ENCODE measurements around the gene RXFP2. TPM values are rescaled to one million over a fixed set of nuclear protein-coding genes. Genes with fewer than 3 reads are reported as not detected.

RXFP2 gene
- total and polyA plus RNA-seq, 10 of the 15 experiments (the other 5 are each of a cell fraction or from before 2014, with no cell fraction given) = 0.01 to 0.05 TPM; not detected in 8

DNA sequence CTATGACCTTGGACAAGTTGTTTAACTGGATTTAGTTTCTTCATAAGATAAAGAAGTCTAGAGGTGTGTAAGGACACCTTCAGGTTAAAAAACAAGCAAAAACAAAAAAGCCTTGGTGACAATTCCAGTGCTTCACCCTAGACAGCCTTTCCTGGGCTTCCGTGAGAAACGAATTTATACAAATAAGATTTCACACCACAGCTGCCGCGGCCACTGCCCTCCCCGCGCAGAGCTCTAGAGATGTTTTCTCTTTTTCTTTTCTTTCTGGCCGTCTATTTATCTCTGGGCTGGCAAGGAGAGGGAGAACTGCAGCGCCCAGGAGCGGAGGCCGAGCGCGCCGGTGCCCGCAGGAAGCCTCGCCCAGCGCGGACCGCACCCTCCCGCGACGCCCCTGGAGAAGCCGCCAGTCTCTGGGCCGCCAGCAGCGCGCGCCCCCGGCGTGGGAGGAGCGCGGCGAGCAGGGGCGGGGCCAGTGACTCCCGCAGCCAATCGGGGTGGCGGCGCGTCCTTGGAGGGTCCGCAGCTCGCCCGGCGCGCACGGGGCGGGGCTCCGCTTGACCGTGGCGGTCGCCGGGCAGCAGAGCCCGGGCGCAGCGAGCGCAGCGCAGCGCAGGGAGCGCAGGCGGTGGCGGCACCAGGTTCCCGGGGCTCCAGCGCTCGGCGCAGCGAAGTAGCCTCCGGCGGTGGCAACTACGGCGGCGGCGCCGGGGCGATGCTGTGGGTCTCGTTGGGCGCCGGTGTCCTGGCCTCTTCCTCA is 107.0 kb downstream of the RXFP2 start (continued):
- TF ChIP-seq, protein P1, sequence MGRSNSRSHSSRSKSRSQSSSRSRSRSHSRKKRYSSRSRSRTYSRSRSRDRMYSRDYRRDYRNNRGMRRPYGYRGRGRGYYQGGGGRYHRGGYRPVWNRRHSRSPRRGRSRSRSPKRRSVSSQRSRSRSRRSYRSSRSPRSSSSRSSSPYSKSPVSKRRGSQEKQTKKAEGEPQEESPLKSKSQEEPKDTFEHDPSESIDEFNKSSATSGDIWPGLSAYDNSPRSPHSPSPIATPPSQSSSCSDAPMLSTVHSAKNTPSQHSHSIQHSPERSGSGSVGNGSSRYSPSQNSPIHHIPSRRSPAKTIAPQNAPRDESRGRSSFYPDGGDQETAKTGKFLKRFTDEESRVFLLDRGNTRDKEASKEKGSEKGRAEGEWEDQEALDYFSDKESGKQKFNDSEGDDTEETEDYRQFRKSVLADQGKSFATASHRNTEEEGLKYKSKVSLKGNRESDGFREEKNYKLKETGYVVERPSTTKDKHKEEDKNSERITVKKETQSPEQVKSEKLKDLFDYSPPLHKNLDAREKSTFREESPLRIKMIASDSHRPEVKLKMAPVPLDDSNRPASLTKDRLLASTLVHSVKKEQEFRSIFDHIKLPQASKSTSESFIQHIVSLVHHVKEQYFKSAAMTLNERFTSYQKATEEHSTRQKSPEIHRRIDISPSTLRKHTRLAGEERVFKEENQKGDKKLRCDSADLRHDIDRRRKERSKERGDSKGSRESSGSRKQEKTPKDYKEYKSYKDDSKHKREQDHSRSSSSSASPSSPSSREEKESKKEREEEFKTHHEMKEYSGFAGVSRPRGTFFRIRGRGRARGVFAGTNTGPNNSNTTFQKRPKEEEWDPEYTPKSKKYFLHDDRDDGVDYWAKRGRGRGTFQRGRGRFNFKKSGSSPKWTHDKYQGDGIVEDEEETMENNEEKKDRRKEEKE (IDR thresholded peaks at IDR 0.05) = no peak
- TF ChIP-seq BCL11A (IDR thresholded peaks at IDR 0.05; ENCODE audit: low read depth, low read length) = no peak
- TF ChIP-seq TBL1XR1 (IDR thresholded peaks at IDR 0.05; ENCODE audit: low read depth, low read length) = no peak
- TF ChIP-seq, protein P2, sequence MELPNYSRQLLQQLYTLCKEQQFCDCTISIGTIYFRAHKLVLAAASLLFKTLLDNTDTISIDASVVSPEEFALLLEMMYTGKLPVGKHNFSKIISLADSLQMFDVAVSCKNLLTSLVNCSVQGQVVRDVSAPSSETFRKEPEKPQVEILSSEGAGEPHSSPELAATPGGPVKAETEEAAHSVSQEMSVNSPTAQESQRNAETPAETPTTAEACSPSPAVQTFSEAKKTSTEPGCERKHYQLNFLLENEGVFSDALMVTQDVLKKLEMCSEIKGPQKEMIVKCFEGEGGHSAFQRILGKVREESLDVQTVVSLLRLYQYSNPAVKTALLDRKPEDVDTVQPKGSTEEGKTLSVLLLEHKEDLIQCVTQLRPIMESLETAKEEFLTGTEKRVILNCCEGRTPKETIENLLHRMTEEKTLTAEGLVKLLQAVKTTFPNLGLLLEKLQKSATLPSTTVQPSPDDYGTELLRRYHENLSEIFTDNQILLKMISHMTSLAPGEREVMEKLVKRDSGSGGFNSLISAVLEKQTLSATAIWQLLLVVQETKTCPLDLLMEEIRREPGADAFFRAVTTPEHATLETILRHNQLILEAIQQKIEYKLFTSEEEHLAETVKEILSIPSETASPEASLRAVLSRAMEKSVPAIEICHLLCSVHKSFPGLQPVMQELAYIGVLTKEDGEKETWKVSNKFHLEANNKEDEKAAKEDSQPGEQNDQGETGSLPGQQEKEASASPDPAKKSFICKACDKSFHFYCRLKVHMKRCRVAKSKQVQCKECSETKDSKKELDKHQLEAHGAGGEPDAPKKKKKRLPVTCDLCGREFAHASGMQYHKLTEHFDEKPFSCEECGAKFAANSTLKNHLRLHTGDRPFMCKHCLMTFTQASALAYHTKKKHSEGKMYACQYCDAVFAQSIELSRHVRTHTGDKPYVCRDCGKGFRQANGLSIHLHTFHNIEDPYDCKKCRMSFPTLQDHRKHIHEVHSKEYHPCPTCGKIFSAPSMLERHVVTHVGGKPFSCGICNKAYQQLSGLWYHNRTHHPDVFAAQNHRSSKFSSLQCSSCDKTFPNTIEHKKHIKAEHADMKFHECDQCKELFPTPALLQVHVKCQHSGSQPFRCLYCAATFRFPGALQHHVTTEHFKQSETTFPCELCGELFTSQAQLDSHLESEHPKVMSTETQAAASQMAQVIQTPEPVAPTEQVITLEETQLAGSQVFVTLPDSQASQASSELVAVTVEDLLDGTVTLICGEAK (IDR thresholded peaks at IDR 0.05; ENCODE audit: borderline replicate concordance) = no peak
- TF ChIP-seq CREB1 (IDR thresholded peaks at IDR 0.05; ENCODE audit: low read depth) = no peak
- peak; percentile 71 for TF ChIP-seq DPF2 (IDR thresholded peaks at IDR 0.05)
- no peak for TF ChIP-seq STAT3 (IDR thresholded peaks at IDR 0.05; ENCODE audit: low read depth, low read length)
- TF ChIP-seq ETV6 (conservative IDR thresholded peaks at IDR 0.05 in 1 of 2, IDR thresholded peaks at IDR 0.05 in 1 of 2; ENCODE audit: borderline replicate concordance in 1 of 2, low read depth in 1 of 2) = no peak
- TF ChIP-seq CHD2 (IDR thresholded peaks at IDR 0.05; ENCODE audit: borderline replicate concordance, low read depth, low read length) = no peak
- TF ChIP-seq, protein P3, sequence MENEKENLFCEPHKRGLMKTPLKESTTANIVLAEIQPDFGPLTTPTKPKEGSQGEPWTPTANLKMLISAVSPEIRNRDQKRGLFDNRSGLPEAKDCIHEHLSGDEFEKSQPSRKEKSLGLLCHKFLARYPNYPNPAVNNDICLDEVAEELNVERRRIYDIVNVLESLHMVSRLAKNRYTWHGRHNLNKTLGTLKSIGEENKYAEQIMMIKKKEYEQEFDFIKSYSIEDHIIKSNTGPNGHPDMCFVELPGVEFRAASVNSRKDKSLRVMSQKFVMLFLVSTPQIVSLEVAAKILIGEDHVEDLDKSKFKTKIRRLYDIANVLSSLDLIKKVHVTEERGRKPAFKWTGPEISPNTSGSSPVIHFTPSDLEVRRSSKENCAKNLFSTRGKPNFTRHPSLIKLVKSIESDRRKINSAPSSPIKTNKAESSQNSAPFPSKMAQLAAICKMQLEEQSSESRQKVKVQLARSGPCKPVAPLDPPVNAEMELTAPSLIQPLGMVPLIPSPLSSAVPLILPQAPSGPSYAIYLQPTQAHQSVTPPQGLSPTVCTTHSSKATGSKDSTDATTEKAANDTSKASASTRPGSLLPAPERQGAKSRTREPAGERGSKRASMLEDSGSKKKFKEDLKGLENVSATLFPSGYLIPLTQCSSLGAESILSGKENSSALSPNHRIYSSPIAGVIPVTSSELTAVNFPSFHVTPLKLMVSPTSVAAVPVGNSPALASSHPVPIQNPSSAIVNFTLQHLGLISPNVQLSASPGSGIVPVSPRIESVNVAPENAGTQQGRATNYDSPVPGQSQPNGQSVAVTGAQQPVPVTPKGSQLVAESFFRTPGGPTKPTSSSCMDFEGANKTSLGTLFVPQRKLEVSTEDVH (IDR thresholded peaks at IDR 0.05; ENCODE audit: low read depth, partially characterized antibody) = no peak
- TF ChIP-seq, protein P4, sequence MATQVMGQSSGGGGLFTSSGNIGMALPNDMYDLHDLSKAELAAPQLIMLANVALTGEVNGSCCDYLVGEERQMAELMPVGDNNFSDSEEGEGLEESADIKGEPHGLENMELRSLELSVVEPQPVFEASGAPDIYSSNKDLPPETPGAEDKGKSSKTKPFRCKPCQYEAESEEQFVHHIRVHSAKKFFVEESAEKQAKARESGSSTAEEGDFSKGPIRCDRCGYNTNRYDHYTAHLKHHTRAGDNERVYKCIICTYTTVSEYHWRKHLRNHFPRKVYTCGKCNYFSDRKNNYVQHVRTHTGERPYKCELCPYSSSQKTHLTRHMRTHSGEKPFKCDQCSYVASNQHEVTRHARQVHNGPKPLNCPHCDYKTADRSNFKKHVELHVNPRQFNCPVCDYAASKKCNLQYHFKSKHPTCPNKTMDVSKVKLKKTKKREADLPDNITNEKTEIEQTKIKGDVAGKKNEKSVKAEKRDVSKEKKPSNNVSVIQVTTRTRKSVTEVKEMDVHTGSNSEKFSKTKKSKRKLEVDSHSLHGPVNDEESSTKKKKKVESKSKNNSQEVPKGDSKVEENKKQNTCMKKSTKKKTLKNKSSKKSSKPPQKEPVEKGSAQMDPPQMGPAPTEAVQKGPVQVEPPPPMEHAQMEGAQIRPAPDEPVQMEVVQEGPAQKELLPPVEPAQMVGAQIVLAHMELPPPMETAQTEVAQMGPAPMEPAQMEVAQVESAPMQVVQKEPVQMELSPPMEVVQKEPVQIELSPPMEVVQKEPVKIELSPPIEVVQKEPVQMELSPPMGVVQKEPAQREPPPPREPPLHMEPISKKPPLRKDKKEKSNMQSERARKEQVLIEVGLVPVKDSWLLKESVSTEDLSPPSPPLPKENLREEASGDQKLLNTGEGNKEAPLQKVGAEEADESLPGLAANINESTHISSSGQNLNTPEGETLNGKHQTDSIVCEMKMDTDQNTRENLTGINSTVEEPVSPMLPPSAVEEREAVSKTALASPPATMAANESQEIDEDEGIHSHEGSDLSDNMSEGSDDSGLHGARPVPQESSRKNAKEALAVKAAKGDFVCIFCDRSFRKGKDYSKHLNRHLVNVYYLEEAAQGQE (IDR thresholded peaks at IDR 0.05; ENCODE audit: low read depth, low read length) = no peak
- TF ChIP-seq ZBED1 (IDR thresholded peaks at IDR 0.05; ENCODE audit: borderline replicate concordance) = no peak
- TF ChIP-seq SPI1 (IDR thresholded peaks at IDR 0.05; ENCODE audit: borderline replicate concordance, insufficient read depth, low read depth, low read length) = no peak
- TF ChIP-seq NFIC (IDR thresholded peaks at IDR 0.05; ENCODE audit: low read depth, low read length) = no peak
